NCI-H2107 (cell line): ENCODE measurements around the gene TTPAL.

Experiments used
- DNase-seq: peaks from one replicate; lab custom pipeline; 2025; lab: John Stamatoyannopoulos, UW

The TTPAL gene

DNA sequence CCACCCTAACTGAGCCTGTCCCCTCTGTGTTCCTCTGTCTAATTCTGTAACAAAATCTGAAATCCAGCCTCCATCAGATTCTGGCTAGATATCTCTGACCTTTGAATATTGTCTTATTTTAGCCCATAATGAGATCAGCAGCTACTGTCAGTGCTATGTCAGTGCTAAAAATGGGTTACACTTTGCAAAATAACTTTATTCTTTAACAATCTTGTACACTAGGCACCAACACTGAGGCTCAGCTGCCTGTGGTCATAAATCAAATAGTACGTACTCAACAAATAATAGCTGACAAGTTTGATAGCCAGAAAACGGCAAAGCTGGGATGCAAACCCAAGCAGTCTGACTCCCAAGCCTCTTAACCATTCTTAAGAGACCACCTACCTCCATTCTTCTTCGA is 22.1 kb downstream of the TTPAL start:
- no peak for DNase-seq

DNA sequence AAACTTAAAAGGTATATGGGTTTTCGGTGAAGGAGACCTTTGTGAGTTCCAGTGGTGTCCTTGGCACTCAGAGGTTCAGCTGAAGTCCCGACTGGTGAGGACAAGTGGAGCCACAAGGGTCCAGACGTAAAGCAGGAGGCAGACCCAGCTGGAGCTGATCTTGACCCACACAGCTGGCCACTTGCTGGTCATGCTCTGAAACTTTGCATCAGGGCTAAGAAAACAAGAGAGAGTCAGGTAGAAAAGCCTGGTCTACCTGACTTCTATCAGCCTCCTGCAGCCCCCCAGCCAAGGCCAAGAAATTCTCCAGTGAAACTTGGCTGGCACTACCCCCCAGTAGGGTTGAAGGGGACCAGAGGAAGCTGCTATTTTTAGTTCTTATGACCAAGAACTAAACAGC is 24.5 kb downstream of the TTPAL start:
- no peak for DNase-seq

DNA sequence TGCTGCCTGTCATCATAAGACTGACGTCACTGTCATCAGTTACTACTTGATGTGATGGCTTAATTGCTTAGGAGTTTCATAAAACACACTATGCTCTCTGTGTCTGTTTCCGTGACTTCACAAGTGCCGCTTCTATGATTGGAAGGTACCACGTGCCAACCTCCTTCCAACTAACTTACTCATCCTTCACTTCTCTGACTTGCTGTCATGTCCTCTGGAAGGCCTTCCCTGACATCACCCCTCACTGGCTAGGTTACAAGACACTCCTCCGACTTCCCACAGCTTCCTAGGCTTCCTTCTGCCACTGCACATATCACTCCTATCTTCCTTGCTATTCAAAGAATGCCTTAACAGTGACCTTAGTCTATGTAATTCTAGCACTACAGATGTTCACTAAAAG is 25.8 kb downstream of the TTPAL start:
- DNase-seq, result no peak

DNA sequence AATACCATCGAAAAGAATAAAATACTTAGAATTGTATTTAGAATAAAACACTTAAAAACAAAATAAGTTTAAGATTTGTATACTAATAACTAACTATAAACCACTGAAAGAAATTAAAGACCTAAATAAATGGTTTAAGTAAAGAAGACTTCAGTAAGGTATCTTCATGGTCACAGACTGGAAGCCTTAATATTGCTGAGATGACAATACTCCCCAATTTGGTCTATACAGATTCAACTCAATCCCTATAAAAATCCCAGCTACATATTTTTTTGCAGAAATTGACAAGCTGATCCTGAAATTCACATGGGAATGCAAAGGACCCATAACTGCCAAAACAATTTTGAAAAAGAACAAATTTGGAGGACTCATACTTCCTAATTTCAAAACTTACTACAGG is 27.3 kb downstream of the TTPAL start:
- DNase-seq, result no peak

DNA sequence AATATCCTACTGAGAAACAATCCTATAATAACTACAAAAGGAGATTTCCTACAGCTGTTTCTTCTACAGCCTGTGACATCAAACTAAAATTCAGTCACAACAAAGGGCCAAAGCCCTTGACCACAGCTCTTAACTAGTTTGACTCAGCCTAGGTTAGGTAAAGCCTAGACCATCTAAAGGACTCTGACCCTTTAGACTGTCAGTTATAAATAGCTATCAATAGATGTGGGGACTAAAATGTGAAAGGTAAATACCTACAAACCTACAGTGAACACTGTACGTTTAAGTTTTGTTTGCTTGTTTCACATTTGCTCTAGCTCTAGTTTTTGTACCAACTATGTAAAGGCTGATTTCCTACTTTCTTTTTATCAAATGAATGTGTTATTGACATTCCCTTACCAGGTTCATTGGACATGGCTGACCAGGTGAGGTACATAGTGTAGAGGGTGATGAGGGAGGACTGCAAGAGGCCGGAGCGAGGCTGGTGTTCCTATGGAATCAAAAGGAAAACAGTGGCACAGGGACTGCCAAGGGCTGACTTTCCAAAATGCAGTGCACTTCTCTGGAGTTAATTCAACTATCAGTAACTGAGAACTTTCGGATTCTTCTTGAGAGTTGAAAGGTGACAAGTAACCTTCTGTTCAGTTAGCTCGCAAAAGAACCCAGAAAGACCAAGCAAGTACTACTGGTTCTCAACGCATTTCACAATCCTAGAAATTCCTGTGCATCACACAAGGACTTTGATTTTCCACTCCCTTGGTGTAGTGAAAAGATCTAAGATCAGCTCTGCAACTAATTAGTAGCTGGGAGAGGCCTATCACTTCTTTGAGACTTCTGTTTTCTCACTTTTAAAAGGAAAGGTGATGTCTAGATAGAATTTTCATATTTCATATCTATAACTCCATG is 29.0 kb downstream of the TTPAL start:
- DNase-seq, result no peak

DNA sequence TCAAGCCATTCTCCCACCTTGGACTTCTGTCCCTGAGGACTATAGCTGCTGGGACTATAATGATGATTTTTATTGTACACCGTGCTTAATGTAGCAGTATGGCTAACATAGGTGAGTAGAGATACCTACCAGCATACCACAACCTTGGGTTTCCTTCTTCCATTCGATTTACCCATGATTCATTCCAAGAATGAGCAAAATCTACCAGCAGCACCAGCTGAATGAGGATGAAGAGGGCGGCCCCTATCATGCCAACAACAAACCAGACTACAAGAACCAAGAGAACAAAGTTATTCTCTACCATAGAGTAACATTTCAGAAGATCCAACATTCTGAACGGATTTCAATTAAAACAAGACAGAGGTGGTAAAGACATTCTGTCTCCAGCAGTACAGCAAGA is 34.1 kb downstream of the TTPAL start:
- no peak for DNase-seq

DNA sequence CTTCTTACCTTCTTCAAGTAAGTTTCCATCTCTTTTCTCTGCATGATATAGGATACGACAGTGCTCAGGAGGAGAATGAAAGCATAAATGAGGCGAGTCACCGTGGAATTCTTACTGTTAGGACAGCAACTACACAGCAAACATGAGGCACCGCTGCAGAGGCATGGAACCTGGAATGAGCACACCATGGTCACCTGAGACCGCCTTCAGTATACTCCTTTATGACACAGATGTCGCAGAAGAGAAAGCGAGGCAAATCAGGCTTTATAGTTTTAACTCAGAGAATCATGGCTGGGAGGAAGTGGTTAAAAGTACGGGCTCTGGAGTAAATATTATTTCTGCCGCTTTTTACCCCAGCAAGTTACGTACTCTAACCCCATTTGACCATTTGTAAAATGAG is 38.2 kb downstream of the TTPAL start:
- no peak for DNase-seq

DNA sequence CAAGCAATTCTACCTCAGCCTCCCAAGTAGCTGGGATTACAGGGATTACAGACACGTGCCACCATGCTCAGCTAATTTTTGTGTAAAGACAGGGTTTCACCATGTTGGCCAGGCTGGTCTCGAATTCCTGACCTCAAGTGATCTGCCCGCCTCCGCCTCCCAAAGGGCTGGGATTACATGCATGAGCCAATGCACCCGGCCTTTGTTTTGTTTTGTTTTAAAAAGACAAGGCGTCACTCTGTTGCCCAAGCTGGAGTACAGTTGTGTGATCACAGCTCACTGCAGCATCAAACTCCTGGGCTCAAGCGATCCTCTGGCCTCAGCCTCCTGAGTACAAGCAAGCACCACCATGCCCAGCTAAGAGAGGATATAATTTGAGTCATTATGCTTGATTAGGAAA is 40.8 kb downstream of the TTPAL start:
- DNase-seq, result no peak

DNA sequence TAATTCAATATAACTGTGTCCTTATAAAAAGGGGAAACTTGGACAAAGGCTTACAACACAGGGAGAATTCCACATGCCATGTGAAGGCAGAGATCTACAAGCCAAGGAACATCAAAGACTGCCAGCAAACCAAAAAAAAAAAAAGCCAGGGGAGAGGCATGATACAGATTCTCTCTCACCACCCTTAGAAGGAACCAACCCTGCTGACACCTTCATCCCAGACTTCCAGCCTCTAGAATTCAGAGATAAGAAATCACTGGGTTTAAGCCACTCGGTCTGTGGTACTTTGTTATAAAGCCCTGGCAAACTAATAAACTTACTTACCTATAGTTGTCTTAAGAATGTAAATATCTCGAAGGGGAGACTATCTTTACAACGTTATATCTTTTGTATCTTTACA is 41.8 kb downstream of the TTPAL start:
- no peak for DNase-seq

DNA sequence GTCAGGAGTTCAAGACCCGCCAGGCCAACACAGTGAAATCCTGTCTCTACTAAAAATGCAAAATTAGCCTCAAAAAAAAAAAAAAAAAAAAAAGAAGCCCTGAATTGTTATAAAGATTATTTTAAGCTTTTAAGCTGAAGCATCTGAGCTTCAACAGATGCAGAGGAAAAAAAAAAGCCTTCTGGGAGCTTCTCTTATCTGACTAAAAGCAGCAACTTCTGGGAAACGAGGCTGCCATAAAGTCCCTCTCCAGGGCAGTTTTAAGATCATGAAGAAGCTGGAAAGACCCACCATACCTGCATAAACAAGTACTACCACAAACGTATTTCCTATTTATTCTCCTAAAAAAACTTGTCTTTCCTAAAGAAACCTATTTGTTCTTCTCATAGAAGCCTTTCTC is 42.6 kb downstream of the TTPAL start:
- DNase-seq, result no peak

DNA sequence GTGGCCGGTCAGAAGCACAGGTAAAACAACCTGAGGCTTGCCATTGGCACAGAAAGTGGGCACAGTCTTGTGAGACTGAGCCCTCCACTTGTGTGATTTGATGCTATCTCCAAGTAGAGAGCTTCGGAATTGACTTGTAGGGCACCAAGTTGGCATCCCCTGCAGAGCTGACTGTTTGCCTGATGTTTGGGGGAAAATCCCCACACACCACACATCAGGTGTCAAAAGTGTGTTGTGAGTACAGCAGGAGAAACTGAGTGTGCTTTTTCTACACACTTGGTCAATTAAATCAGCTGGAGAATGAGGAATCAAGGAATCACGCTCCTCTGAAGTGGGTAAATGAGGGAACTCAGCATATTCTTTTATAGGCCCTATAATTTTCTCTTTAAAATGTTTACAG is 45.2 kb downstream of the TTPAL start:
- DNase-seq, result no peak

DNA sequence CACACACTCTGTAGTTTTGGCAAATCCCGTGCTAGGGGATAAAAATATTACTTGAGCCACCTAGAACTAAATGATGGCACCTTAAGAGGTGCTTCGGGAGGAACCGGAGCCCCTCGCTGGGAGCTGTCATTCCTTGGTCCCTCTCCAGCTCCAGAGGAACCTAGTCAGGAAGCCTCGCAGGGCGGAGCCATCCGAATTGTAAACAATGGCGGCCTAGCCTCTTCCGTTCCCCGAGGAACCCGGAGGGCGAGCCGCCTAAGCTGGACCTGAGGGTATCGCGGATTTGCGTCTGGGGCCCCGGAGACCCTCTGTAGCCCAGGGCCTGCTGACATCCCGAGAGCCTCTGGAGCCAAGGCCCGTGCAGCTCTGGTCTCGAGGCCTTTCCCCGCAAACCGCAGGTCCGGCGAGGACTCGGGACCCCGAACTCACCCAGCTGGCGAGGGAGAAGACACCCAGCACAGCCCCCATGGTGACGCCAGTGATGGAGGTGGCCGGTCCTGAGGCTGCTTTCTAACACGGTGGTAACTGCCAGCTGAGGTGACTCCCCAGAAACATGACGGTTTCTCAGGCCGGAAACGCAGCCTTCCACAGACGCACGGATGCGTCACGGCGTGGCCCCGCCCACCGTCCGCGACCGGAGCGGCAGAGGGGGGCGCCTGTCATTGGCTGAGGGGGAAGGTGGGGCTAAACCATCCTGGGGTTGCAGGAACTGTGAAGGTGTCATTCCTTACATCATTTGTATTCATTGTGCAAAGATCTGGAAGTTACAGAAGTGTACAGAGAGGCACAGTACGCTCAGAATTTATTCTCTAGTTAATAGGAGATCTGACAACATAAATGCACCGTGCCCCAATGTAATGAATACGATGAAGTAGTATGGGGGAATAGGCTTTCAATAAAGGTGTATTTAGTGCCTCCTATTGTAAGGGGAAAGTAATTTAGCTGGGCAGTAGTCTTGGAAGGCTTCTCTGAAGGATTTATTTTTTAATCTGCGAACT is 46.1 kb downstream of the TTPAL start, which contains the start of gene SERINC3:
SERINC3 (minus strand) TSS at position 587 of the 998 bp plus-strand sequence; CDS start at position 468, 119 bp downstream.
- peak; percentile 60 for DNase-seq

DNA sequence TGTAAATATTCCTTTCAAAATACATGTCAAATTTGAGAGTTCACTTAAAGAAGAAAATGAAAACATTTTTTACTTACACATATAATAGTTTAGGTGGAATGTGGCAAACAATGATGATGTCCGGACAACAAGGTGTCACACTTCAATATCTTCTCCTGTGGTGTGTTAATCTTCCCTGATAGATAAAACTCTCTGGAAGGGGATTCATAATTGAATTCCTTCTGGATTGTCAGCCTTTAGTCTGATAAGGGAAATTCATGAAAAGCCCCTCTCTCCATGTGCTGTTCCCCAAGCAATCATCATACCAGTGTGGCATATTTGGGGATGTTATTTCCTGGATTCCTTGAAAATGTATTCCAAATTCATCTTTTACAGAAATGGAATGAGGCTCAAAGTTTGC is 47.2 kb downstream of the TTPAL start:
- DNase-seq, result no peak

DNA sequence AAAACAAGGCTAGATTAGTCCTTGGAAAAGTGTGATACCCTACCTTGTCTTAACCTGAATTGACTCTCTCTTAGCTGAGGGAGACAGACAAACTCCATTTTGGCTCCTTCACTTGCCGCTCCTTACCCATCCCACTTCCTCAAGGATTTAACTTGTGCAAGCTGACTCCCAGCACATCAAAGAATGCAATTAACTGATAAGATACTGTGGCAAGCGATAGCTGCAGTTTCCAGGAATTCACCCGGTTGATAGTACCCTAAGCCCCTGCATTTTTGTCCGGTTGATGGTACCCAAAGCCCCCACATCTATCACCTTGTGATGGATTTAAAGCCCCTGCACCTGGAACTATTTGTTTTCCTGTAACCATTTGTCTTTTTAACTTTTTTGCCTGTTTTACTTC is 48.1 kb downstream of the TTPAL start:
- DNase-seq, result no peak

DNA sequence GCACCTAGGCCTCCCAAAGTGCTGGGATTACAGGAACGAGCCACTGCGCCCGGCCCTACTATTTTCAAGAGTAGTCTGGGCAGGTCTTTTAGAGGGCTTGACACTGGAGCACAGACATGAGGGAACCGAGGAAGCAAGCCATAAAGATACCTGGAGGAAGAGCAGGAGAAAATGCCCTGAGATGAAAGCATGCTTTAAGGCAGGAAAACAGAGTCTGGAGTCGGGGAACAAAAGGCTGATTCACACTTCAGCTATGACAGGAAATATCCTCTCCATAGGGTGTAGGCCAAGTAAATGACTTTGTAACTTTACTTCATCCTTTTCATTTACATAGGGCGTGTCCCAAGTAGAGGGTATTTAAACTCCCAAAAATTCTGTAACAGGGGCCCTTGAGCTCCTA is 50.5 kb downstream of the TTPAL start:
- no peak for DNase-seq

DNA sequence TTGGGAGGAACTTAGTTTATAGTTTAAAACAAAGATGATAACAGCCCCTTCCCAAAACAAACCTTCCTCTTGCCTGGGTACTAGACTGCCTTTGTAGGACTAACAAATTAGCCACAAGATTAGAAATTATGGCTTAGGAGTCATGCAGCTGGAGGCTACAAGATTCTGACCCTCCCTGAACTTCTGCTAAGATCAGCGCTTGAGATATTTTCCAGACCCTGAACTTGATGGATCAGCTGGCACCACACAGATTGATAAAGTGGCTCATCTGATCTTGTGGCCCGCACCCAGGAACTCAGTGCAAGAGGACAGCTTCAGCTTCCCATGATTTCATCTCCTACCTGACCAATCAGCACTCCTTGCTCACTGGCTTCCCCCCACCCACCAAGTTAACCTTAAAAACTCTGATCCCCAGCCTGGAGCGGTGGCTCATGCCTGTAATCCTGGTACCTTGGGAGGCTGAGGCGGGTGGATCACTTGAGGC is 52.1 kb downstream of the TTPAL start:
- DNase-seq, result no peak

DNA sequence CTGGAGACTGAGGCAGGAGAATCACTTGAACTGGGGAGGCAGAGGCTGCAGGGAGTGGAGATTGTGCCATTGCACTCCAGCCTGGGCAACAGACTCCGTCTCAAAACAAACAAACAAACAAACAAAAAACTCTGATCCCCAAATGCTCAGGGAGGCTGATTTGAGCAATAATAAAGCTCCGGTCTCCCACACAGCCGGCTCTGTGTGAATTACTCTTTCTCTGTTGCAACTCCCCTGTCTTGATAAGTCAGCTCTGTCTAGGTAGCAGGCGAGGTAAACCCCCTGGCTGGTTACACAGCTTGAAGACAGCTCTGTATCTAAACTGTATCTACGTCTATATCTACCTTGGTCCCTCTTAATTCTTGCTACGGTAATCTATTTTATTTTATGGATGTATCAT is 52.6 kb downstream of the TTPAL start:
- DNase-seq, result no peak

DNA sequence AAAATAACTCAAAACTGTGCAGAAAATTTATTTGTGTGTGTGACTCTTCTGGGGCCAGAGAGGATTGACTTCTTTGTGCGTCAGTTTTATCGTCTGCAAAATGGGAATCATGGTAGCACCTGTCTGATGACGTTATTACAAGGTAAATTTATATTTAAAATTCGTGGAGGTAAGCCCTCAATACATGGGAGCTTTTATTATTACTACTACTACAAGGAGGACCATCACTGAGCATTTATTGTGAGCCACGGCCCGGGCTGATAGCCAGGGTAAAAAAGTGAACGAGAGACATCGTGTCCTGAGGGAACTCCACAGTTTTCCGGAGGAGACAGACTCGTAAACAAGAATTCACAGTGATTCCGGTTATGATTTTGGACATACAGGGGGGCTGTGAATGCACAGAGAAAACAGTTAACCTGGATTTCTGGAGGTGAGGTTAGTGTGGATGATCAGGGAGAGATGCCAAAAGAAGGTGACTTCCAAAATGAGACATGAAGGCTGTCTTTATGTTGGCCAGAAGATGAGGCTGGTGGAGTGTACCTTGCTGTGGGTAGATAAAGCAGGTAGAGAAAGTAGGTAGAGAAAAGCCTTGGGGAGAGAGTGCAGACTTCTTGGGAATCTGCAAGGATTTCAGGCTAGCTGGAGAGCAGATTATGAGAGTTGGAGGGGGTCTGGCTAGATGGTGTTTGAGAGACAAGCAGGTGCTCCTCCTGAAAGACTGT is 56.7 kb downstream of the TTPAL start:
- DNase-seq, result no peak

DNA sequence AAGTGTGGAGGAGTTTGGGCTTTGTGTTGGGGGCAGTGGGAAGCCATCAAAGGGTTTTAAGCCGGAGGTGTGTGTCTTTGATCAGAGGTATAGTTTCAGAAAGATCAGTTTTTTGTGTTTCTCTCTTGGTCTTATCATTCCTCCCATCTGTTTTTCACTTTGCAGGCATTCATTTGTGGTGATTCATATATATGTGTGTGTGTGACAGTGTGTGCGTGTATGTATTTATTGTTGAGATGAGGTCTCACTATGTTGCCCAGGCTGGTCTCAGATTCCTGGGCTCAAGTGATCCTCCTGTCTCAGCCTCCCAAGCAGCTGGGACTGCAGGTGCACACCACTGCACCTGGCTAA is 57.3 kb downstream of the TTPAL start:
- no peak for DNase-seq

DNA sequence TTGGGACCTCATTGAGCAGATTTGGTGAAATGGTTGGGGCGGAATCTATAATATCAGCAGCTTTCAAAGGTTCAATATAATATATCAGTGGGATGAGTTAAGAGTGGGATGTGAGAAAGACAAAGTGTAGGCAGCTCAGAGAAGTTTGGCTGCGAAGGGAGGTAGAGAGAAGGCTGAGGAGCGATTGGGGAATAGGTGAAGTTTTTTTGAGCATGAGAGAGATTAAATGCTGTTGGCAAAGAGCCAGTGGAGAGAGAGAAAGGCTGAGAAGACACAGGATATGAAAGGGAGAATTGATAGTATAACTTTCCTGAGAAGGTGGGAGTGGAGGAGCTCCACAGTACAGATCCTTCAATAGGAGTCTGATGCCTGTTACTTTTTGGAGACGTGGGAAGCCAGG is 58.3 kb downstream of the TTPAL start:
- DNase-seq, result no peak

DNA sequence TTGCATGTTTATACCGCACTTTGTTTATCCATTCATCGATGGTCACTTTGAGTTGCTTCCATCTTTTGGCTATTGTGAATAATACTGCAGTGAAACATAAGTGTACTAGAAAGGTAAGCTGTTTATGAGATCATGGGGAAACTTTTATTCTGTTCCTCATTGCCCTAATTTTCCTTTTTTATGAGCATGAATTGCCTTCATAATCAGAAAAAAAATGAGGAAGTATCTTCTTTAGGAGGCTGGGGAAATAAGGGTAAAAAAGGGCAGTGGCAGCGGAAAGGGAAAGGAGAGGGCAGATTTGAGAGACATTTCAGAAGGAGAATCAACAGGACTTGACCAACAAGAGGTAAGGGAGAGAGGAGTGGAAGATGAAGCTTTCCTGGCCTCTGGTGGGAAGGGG is 60.5 kb downstream of the TTPAL start:
- DNase-seq, result no peak

DNA sequence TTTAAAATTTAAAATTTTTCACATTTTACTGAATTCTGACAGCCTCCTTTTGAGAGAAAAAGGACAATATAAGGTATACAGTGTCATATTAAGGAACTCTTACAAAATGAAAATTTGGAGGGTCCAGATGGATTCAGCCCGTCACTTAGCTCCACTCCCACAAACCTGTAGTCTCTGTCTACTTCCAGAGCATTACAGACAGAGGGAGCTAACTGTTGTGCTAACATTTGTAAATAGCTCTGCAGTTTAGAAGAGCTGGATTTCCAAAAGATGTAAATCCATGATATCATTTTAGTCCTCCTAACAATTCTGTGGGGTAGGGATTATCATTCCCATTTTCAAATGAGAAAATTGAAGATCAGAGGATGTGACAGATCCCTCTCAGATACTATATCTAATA is 62.3 kb downstream of the TTPAL start:
- DNase-seq, result no peak
